Measurements from ENCODE around the gene SUCO. TPM values are rescaled to one million over a fixed set of nuclear protein-coding genes. Genes with fewer than 3 reads are reported as not detected.
A peak's percentile ranks its signal among the peaks of the same experiment; 100 is the strongest.

SUCO gene
- total RNA-seq, 1 experiment from 2014 or later: 22.6 TPM

DNA sequence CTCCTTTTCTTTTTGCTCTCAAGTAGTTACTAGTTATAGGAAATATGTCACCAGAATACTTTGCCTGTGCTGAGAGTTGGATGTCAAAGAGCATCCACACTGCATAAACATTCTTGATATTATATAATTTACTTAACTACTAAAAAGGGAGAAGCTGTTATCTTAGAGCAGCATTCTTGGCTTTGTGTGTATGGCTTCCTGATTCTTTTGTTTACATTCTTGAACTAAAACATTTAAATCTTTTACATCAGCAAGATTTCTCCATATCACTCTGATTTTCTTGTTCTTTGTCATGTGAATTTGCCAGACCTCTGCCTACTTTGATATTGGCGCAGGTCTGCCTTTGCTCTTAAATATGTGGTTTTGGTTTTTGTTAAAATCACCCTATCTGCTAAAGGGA lies 48.8 kb downstream of the SUCO start (continued):
- TF ChIP-seq REST (IDR thresholded peaks at IDR 0.05; ENCODE audit: low read depth) (no peak), ZFX (IDR thresholded peaks at IDR 0.05) (no peak), POLR2AphosphoS5 (IDR thresholded peaks at IDR 0.05; ENCODE audit: low read depth, low read length) (no peak), TCF7L2 (IDR thresholded peaks at IDR 0.05; ENCODE audit: borderline replicate concordance, extremely low read depth, insufficient read depth, insufficient read length) (no peak), ZNF274 (IDR thresholded peaks at IDR 0.05; ENCODE audit: low read depth, low read length) (no peak), MAX (IDR thresholded peaks at IDR 0.05) (no peak), JUND (IDR thresholded peaks at IDR 0.05) (no peak), ELF1 (IDR thresholded peaks at IDR 0.05; ENCODE audit: borderline replicate concordance, low read depth) (no peak), SP1 (IDR thresholded peaks at IDR 0.05; ENCODE audit: low read depth) (no peak), FOSL1 (IDR thresholded peaks at IDR 0.05; ENCODE audit: low read depth) (no peak)

- ATAC-seq (peak; percentile 50; the same call in 1 of the 2 replicates), DNase-seq (ENCODE audit: low read depth, low spot score) (no peak)
- Histone ChIP-seq H3K4me1 (ENCODE audit: control insufficient read depth in 1 of 2, insufficient read depth in 2 of 2, low read length in 2 of 2) (peaks cover 0 to 14% of the 10 kb centered on the region in 2 experiments; a peak in 2 of 4 replicates), H3K36me3 (ENCODE audit: control insufficient read depth in 1 of 2, insufficient read depth in 2 of 2, low read length in 2 of 2) (0 out of 4 replicates have a peak, but pooled peaks cover 0 to 4% of the 10 kb centered on the region in 2 experiments), H2AFZ (ENCODE audit: low read depth, low read length, poor library complexity, severe bottlenecking) (no peak overlapping the region), H3K79me2 (ENCODE audit: insufficient read depth, low read length) (no peaks in the 10 kb centered on the region), H3K9me2 (ENCODE audit: insufficient read depth) (no peaks in the 10 kb centered on the region), H4K20me1 (ENCODE audit: insufficient read depth) (no peaks in the 10 kb centered on the region), H3K27ac (ENCODE audit: low read depth, low read length) (no peak overlapping the region), H3K27me3 (ENCODE audit: insufficient read depth, low read length) (no peaks in the 10 kb centered on the region), H3K9me3 (ENCODE audit: control insufficient read depth in 1 of 2, insufficient read depth in 1 of 2, low read depth in 1 of 2, low read length in 2 of 2) (no peaks in the 10 kb centered on the region), H3K4me2 (ENCODE audit: low read length) (no peak overlapping the region), H3K4me3 (replicated peaks in 1 of 2; ENCODE audit: low read depth in 1 of 2, low read length in 2 of 2) (no peak overlapping the region), H3K9ac (ENCODE audit: low read length) (no peak overlapping the region)
- TF ChIP-seq CTCF (IDR thresholded peaks at IDR 0.05 in 2 of 3, conservative IDR thresholded peaks at IDR 0.05 in 1 of 3; ENCODE audit: borderline replicate concordance in 1 of 3, insufficient read depth in 1 of 3, low read depth in 2 of 3, low read length in 2 of 3): peak; percentile 12 to 47 (median 29); a peak in 5 of 6 replicates
- TF ChIP-seq EZH2phosphoT487 (IDR thresholded peaks at IDR 0.05; ENCODE audit: borderline replicate concordance): no peak
- TF ChIP-seq CEBPB (IDR thresholded peaks at IDR 0.05; ENCODE audit: low read depth): peak; percentile 87
- POLR2A ChIA-PET: no interaction called here
- intact Hi-C loops (cut with micrococcal nuclease): no loop called here
- BruUV-seq (replicated peaks): no TSS peak
- RAD21 ChIA-PET (ENCODE audit: low non-redundant PET in 1 of 2, low total read pairs in 2 of 2, uncharacterized antibody in 2 of 2, unreplicated experiment in 2 of 2): no interaction called here
- CTCF ChIA-PET: no interaction called here
Measured at GRCh38 chr1:172582889-172583288, 49.9 kb downstream of the SUCO start.

Measured in HCT116 (cell line).